Renal pelvis (tissue), 12 donors: ENCODE results near the gene CPNE2. TPM values are rescaled to one million over a fixed set of nuclear protein-coding genes. Genes with fewer than 3 reads are reported as not detected.
"Not testable (repeated sequence)": the region's sequence is repeated elsewhere in the genome, so short reads cannot be mapped to it uniquely, and the experiment has no call there.

Experiments
- DNase-seq: peaks from one replicate; pipeline ENCODE4 v3.0.0-alpha.2; 2013
- long read RNA-seq, 16 experiments: transcript quantifications; one replicate each; lab custom pipeline, GENCODE V29; 2026
- polyA plus RNA-seq, 3 donors: library from polyadenylated mRNA; unstranded; fragments of 120-200 nt; gene quantifications; one replicate each; pipeline ENCODE4 v1.2.1, GENCODE V29; 2013; ENCODE audit not compliant: insufficient read length in 3 of 3

Gene CPNE2
- polyA plus RNA-seq: 10 to 100 TPM; 35.1 to 40.3 (median 36.4) TPM
- long read RNA-seq, donor 1, transcript CPNE2-201 (16 exons, 2,645 nt): major isoform, 7 of 9 reads
- long read RNA-seq, donor 1, partial matches to known transcripts: 0 of 9 reads
- long read RNA-seq, donor 1, other reads (novel, unspliced or antisense): 0 of 9 reads
- long read RNA-seq, donor 2, transcript CPNE2-201 (16 exons, 2,645 nt): major isoform, 6 of 8 reads
- long read RNA-seq, donor 2, partial matches to known transcripts: 0 of 8 reads
- long read RNA-seq, donor 2, other reads (novel, unspliced or antisense): 0 of 8 reads
- long read RNA-seq, donor 3, transcript CPNE2-209 (2 exons, 901 nt): major isoform, 8 of 16 reads
- long read RNA-seq, donor 3, transcript CPNE2-201 (16 exons, 2,645 nt): major isoform, 8 of 16 reads
- long read RNA-seq, donor 3, partial matches to known transcripts: 0 of 16 reads
- long read RNA-seq, donor 3, other reads (novel, unspliced or antisense): 0 of 16 reads
- long read RNA-seq, donor 4, transcript CPNE2-201 (16 exons, 2,645 nt): major isoform, 8 of 11 reads
- long read RNA-seq, donor 4, partial matches to known transcripts: 0 of 11 reads
- long read RNA-seq, donor 4, other reads (novel, unspliced or antisense): 0 of 11 reads
- long read RNA-seq, donor 5, transcript CPNE2-201 (16 exons, 2,645 nt): major isoform, 6 of 37 reads
- long read RNA-seq, donor 5, partial matches to known transcripts: 18 of 37 reads
- long read RNA-seq, donor 5, other reads (novel, unspliced or antisense): 11 of 37 reads
- long read RNA-seq, donor 6, transcript CPNE2-201 (16 exons, 2,645 nt): major isoform, 5 of 6 reads
- long read RNA-seq, donor 6, partial matches to known transcripts: 0 of 6 reads
- long read RNA-seq, donor 6, other reads (novel, unspliced or antisense): 0 of 6 reads
- long read RNA-seq, donor 7, transcript CPNE2-209 (2 exons, 901 nt): minor isoform, 6 of 23 reads
- long read RNA-seq, donor 7, transcript CPNE2-201 (16 exons, 2,645 nt): major isoform, 12 of 23 reads
- long read RNA-seq, donor 7, partial matches to known transcripts: 5 of 23 reads
- long read RNA-seq, donor 7, other reads (novel, unspliced or antisense): 0 of 23 reads
- long read RNA-seq, donor 8, partial matches to known transcripts: 0 of 4 reads
- long read RNA-seq, donor 8, other reads (novel, unspliced or antisense): 0 of 4 reads
- long read RNA-seq, donor 9, transcript CPNE2-201 (16 exons, 2,645 nt): major isoform, 11 of 26 reads
- long read RNA-seq, donor 9, partial matches to known transcripts: 10 of 26 reads
- long read RNA-seq, donor 9, other reads (novel, unspliced or antisense): 0 of 26 reads
- long read RNA-seq, donor 10, transcript CPNE2-201 (16 exons, 2,645 nt): major isoform, 6 of 10 reads
- long read RNA-seq, donor 10, partial matches to known transcripts: 0 of 10 reads
- long read RNA-seq, donor 10, other reads (novel, unspliced or antisense): 0 of 10 reads
- long read RNA-seq, donor 11, transcript CPNE2-209 (2 exons, 901 nt): major isoform, 5 of 7 reads
- long read RNA-seq, donor 11, partial matches to known transcripts: 0 of 7 reads
- long read RNA-seq, donor 11, other reads (novel, unspliced or antisense): 0 of 7 reads
- long read RNA-seq, donor 12, transcript CPNE2-201 (16 exons, 2,645 nt): major isoform, 18 of 22 reads
- long read RNA-seq, donor 12, partial matches to known transcripts: 0 of 22 reads
- long read RNA-seq, donor 12, other reads (novel, unspliced or antisense): 0 of 22 reads
- long read RNA-seq, donor 13, partial matches to known transcripts: 0 of 6 reads
- long read RNA-seq, donor 13, other reads (novel, unspliced or antisense): 0 of 6 reads
- long read RNA-seq, donor 14: 0 reads
- long read RNA-seq, donor 15: 0 reads
- long read RNA-seq, donor 16, transcript CPNE2-201 (16 exons, 2,645 nt): major isoform, 10 of 17 reads
- long read RNA-seq, donor 16, partial matches to known transcripts: 6 of 17 reads
- long read RNA-seq, donor 16, other reads (novel, unspliced or antisense): 0 of 17 reads

DNA sequence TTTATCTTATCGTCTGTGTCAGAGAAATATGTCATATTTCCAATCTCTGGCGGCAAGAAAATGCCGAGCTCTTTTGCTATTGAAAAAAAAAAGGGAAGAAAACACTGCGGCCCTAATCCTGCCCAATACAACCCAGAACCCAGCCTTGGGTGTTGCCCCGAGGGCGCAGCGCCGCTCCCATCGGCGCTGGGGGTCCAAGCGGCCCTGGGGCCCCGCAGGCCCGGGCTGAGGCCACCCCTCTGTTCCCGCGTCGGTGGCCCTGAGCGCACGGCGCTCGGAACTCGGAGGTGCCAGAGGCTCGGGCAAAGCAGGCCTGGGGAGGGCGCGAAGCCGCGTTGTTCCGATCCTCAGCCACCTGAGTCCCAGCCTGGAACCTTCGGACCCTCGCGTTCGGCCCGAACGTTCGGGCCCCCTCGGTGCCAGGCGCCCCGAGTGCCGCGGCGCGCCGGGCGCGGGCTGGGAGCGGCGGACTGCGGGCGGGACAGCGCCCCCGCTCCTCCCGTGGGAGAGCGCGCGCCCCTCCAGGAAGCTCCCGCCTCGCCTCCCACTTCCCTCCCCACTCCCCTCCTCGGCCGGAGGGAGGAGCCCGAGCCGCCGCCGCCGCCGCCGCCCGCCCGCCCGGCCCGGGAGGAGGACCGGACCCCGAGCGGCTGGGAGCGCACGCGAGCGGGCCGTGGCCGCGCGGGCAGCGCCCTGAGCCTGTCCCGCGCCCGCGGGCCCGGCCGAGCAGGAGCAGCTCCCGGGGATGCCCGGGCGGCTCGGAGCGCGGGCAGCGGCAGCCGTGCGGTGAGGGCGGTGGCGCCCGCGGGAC, at the start of gene CPNE2:
TSS of gene CPNE2 (plus strand) at position 609 of the 811 bp plus-strand sequence. CDS start 18,160 bp downstream, outside the sequence.
- peak; percentile 65 for DNase-seq

DNA sequence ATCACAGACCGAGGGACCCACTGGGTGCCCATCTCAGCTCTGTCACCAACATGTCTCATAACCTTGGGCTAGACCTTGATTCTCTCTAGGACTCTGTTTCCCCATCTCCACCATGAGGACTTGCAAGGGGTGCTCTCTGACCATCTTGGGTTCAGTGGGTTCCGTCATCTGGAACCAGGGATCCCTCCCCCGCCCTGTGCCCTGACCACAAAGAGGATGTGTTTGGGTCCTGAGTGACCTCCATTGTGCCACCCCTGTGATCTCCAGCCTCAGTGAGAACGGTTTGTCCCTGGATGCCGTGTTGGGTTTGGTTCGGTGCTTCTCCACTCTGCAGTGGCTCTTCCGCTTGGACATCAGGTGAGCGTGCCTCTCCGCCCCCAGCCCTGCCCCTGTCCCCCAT, 49.1 kb upstream of the CPNE2 start:
- DNase-seq: no peak

DNA sequence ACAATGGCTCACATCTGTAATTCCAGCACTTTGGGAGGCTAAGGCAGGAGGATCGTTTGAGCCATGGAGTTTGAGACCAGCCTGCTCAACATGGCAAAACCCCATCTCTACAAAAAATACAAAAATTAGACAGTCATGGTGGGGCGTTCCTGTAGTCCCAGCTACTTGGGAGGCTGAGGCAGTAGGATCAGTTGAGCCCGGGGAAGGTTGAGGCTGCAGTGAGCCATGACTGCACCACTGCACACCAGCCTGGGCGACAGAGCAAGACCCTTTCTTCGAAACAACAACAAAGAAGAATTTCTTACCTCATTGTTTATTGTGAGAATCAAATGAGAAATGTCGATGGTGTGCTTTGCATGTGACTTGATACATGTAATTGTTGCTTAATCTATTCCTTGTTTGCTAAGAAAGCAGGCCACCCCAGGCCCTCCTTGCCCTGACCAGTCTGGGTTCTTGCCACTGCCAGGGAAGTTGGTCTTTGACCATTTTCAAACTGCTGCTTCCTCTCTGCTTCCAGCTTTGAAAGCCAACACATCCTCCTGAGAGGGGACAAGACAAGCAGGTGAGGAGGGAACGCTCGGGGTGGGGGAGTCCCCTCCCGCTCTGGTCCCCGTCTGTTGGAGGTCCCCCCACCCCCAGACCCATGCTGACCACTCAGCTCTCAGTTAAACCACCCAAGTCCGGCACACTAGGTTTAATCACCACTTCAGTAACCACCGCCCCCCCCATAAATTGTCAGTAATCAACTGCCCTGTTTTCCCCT, 47.3 kb upstream of the CPNE2 start:
- no peak for DNase-seq

DNA sequence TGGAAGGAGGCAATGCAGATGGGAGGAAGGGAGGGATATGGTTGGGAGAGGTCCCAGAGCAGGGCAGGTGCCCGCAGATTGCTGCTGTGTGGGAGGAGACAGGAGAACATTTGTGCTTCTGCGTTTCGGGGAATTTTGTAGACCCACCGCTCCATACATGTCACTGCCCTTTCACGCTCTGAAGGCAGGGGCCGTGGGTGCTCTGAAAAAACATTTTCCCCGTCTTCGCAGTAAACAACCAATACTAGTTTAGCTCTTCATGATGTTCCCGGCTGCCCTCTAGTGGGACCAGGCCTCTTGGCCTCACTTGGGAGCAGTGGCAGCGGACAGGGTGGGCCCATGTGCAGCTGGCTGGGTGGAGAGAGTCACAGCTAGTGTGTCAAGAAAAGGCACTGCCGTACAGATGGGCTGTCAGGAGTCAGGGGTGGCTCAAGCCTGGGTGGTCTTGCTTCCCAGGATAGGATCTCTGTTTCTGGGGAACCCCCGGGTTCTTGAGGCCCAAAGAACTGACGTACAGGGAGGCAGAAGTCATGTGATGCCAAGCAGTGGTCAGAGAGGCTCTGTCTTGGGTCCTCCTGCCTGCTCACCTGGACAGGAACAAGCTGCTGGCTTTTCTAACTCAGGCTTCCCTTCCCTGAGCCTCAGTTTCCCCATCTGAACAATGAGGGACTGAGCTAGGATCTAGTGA, 46.5 kb upstream of the CPNE2 start:
- DNase-seq: peak; percentile 75

DNA sequence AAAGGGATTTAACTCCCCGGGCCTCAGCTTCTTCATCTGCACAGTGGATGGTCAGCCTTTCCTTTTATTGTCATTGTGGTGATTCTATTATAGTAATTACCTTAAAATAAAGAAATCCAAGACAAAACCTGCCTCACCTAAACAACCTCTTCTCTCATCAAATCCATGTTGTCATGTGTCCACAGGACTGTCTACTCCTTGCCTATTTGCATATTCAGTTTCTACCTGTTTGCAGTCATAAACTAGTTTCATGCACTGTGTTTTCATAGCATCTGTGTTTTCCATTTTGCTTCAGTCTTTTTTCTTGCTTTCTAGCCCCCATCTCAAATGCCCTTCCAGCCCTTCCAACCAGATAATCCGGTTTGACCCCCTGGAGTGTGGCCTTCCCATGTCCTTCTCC, 44.3 kb upstream of the CPNE2 start:
- DNase-seq: no peak

DNA sequence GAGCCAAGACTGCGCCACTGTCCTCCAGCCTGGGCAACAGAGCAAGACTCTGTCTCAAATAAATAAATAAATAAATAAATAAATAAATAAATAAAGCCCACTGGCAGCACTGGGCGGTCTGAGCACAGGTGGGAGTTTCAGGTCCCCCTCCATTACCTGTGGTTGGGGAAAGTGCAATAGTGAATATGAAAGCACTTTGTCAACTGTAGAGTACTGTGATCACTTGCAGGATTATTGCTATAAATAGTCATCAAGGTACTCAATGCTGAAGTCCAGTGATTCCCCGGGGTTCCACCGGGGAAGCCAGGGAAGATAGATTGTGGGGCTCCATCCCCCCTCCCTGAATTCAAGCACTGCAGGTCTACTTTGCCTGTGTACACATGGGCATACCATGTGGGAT, 42.7 kb upstream of the CPNE2 start:
- no peak for DNase-seq

DNA sequence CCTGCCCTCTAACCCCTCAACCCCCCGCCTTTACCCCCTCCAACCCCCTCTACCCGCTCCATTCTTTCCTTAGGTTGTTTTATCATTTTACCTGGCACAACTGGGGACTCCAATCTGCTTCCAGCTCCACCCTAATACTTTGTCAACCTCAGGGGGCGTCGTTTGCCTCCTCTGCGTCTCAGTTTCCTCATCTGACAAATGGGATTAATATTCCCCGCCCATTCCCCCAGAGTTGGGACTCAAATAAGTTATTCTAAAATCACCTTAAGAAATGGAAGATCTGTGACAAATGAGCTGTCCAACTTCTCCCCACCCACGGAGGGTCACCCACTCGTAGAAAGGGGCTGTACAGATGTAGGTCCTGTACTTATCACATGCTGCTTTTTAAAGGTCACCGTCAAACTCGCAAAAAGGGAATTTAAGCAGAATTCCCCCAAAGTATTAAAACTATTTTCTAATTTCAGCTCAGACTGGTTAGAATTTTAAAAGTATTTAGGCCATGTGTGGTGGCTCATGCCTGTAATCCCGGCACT, 40.6 kb upstream of the CPNE2 start:
- no peak for DNase-seq

DNA sequence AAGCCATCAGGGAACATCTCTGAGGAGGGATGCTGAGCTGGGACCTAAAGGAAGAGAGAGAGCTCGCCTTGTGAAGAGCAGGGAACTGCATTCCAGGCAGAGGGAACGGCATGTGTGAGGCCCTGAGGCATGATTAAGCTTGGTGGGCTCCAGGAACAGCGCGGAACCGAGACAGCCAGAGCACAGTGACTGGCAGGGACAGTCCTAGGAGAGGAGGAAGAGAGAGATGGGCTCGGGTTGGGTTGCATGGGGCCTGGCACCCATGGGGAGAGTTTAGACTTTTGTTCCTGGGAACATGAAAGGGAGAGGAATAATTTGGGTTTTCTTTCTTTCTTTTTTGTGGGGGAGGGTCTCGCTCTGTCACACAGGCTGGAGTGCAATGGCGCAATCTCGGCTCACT, 39.2 kb upstream of the CPNE2 start:
- DNase-seq: no peak

DNA sequence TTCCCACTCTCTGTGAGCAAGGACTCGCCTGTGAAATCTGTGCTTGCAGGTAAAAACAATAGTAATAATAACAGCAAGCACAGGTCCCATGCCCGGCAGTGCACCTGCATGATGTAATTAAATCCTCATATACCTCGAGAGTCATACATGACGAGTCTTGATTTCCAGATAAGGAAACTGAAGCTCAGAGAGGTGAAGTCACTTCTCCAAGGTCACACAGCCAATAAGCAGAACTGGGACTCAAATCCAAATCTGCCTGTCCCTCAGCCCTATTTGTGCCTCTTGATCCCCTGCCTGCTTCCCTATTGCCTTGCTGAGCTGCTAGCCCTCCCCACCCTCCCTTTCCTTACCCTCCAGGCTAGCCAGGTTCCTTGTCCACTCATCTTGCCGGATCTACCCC, 38.0 kb upstream of the CPNE2 start:
- DNase-seq: no peak

DNA sequence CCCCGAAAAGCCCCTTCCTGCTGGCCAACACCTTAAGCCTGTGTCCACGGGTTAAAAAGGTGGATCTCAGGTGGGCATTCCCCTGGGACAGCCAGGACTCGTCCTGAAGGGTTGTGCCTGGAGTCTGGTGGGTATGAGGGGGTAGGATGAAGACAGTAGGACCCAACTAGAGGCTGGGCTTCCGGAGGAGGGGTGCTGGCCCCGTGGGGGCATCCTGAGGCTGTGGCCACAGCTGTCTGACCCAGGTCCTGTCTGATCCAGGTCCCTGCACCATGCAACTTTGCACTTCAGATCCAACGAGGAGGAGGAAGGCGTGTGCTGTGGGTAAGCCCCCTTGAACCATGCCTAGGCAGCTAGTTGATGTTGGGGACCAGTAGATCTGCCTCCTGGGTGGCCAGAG, 37.6 kb upstream of the CPNE2 start:
- DNase-seq: no peak

DNA sequence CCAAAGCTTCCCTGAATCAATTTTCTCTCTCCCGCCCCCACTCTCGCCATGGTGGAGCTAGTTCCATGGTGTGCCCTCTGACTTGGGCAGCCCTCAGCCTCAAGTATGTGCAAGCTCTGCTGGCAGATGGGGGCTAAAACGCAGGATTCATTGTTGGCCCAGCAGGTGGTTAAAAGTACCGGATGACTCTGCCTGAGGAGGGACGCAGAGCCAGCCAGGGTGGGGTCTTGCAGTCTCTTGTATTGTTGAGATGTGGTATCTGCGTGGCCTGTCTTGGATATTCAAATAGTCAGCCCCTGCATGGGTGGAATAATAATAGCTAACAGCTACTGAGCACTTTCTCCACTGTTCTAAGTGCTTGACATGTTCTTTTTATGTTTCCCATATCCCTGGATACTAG, 36.7 kb upstream of the CPNE2 start:
- no peak for DNase-seq

DNA sequence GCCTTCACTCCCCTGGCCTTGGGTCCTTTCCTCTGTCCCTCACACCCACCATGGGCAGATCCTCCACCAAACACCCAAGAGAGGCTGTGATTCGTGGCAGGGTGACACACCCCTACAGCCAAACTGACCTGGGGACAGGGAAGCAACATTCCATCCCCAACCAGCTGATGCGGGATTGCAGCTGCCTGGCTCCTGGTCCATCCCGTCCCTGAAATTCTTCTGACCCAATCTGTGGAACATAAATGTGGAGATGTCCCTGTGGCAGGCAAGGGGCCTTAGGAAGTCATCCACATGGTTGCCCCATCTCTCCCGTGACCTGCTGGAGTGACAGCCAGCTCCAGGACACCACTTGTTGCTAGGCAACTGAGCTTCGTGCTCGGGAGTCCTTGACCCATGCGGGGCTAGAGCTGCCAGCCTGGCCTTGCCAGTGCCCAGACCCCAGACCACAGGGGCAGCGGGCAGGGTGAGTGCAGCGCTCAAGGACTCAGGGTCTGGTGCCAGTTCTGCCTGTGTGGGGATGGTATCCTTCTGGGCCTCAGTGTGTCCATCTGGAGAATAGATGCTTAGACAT, 34.0 kb upstream of the CPNE2 start:
- DNase-seq: no peak

DNA sequence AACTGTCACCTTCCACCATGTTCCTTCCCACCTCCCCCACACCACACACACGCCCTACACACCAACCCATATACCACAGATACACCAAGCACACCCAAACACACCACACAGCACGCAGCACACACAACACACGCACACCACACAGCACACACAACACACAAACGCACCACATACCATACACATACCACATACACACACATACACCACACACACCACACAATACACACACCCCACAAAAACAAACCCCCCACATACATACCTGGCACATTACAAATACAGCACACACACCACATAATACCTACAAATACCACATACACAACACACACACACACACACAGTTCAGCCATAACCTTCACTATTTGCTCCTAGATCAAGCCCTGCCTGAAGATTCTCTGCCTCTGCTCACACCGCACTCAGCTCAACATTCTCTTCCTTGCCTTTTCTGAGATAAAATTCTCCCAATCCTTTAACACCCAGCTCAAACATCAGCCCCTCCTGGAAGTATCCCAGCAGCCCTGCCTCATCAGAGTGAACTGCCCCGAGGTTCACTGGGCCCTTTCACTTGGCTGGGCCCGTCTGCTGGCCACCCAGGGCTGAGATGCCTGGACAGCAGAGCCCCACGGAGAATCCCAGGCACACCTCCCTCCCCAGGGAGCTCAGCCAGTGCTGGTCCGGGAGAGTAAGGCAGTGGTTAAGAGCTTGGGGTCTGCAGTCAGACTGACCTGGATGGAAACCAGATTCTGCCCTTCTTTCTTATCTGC, 31.9 kb upstream of the CPNE2 start:
- no peak for DNase-seq

DNA sequence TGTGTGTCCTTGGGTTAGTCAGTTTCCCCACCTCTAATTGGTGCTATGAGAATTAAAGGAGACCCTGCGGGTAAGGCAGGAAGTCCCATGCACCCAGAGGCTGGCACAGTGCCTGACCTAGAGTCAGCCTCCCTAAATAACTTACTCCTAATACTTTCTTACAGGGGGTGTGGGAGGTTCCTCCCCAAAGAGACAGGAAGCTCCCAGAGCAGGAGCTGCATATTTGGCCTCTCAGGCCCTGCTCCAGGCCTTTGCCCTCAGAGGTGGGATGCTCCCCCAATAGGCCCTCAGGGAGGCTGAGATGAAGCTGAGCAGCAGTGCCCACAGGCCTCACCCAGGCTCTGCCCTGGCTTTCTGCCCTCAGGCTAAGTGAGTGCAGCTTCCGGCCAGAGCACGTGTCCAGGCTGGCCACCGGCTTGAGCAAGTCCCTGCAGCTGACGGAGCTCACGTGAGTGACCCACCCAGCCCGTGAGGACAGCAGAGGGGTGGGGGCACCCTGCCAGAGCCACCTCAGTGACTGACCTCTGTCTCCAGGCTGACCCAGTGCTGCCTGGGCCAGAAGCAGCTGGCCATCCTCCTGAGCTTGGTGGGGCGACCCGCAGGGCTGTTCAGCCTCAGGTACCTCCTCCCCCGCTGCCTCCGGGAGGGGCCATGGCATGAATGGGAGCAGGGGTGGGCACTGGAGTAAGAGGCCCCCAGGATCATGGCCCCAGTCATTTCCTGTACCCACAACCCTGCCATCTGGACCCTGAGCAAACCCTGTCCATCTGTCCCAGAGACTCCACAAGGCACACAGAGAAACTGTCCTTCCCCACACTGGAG, 31.1 kb upstream of the CPNE2 start:
- no peak for DNase-seq

DNA sequence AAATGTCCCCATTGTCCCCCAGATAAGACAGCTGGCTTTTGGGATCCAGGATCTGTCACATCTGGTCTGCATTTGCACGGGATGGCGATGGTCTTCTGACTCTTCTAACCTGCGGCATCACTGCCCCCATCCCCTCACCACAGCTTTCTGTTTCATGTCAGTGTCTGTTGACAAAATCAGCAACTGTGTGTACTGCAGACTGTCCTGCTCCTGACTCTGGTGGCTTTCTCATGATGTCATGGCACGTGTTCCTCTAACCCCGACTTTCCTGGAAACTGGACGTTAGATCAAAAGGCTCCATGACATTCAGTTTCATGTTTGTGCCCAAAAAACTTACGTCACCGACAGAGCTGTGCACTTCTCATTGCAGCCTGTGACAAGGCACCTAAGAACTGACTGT, 30.1 kb upstream of the CPNE2 start:
- DNase-seq: no peak

DNA sequence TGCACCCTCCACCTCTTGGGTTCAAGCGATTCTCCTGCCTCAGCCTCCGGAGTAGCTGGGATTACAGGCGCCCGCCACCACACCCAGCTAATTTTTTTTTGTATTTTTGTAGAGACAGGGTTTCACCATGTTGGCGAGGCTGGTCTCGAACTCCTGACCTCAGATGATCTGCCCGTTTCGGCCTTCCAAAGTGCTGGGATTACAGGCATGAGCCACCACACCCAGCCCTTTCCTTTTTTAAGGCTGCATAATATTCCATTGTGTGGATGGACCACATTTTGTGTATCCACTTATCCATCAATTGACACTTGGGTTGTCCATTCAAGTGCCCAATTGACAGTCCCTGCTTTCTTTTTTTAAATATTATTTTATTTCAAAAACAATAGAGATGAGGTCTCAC, 29.2 kb upstream of the CPNE2 start:
- not testable (repeated sequence) for DNase-seq
